Loucy (cell line): ENCODE data around the gene C1orf167.

Experiments
- EZH2phosphoT487 ChIP-seq: fragments of 200-600 bp; IDR thresholded peaks from 2 replicates; pipeline ENCODE4 v1.6.1; 2018; ENCODE audit warnings: antibody characterized with exemption, mild to moderate bottlenecking, moderate library complexity, borderline replicate concordance
- TF ChIP-seq, protein P1 (sequence below): fragments of 200-600 bp; sonication (generic); conservative IDR thresholded peaks from 2 replicates; pipeline ENCODE4 v1.5.1; 2014; ENCODE audit warnings: mild to moderate bottlenecking, antibody characterized with exemption, low read length

DNA sequence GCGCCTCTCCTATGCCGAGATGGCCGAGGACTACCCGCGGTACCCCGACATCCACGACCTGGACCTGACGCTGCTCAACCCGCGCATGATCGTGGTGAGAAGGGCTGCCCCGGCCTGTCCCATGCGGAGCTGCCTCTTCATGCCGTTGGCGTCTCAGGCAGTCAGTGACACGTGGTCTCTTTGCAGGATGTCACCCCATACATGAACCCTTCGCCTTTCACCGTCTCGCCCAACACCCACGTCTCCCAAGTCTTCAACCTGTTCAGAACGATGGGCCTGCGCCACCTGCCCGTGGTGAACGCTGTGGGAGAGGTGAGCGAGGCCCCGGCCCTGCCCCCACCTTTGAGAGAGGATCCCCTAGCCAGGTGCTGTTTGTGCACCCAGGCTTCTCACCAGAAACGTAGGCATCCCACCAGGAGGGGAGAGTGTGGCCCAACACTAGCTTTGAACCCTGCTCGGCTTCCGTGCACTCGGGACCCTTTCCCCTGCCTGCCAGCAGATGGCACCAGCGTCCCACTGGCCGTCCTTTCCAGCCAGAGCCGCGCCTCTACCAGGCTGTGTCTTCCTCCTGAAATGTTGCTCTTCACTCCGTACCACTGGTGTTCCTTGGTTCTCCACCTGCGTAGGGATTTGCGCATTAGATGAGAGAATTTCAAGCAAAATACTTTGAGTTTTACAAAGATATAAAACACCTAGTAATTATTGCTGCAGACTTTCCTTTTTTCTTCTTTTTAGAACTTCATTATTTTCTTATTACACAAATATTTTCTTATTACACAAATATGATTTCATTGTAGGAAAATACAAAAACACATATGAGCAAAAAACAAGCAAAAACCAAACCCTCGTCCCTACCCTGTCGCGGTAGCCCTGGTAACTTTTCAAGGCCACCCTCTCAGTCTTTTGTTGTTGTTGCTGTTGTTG lies 76.6 kb downstream of the C1orf167 start:
- TF ChIP-seq, protein P1, sequence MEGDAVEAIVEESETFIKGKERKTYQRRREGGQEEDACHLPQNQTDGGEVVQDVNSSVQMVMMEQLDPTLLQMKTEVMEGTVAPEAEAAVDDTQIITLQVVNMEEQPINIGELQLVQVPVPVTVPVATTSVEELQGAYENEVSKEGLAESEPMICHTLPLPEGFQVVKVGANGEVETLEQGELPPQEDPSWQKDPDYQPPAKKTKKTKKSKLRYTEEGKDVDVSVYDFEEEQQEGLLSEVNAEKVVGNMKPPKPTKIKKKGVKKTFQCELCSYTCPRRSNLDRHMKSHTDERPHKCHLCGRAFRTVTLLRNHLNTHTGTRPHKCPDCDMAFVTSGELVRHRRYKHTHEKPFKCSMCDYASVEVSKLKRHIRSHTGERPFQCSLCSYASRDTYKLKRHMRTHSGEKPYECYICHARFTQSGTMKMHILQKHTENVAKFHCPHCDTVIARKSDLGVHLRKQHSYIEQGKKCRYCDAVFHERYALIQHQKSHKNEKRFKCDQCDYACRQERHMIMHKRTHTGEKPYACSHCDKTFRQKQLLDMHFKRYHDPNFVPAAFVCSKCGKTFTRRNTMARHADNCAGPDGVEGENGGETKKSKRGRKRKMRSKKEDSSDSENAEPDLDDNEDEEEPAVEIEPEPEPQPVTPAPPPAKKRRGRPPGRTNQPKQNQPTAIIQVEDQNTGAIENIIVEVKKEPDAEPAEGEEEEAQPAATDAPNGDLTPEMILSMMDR, result peak; percentile 98
- no peak for TF ChIP-seq EZH2phosphoT487
